Measurements from ENCODE around the gene WAPL.

DNA sequence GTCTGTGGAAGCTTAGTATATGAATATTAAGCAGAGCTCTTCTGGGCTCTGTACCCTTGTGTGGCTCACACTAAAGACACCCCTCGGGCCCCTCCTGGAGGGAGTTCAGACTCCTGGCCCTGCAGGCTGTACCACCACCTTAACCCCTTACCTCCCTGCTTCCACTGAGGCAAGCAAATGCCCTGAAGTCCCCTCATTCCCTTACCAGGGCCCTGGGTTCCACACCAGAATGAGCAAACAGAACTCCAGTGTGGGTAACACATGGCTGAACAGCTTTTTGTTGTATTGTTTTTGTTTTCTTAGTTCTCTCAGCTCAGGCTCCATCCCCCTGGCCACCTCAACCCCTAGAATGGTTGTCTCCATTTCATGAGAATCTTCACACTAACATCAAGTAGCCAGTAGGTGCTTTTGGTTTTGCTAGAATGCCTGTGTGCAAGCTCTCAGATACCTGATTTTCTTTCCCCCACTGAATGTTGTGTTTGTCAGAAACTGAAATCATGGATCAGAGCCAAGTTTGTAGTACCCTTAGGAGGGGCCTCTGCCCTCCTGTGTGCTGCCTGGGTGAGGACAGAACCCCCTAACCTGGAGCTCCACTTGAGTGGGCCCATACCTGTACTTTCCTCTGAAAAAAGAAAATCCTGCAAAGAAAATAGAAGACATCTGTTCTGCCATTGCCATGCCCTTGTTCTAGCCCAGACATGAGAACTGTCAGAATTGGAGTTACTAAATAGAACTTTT is 2.8 kb upstream of the WAPL start:
- TF ChIP-seq, protein P1, sequence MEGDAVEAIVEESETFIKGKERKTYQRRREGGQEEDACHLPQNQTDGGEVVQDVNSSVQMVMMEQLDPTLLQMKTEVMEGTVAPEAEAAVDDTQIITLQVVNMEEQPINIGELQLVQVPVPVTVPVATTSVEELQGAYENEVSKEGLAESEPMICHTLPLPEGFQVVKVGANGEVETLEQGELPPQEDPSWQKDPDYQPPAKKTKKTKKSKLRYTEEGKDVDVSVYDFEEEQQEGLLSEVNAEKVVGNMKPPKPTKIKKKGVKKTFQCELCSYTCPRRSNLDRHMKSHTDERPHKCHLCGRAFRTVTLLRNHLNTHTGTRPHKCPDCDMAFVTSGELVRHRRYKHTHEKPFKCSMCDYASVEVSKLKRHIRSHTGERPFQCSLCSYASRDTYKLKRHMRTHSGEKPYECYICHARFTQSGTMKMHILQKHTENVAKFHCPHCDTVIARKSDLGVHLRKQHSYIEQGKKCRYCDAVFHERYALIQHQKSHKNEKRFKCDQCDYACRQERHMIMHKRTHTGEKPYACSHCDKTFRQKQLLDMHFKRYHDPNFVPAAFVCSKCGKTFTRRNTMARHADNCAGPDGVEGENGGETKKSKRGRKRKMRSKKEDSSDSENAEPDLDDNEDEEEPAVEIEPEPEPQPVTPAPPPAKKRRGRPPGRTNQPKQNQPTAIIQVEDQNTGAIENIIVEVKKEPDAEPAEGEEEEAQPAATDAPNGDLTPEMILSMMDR (IDR thresholded peaks at IDR 0.05), result no peak
- TF ChIP-seq EP300 (IDR thresholded peaks at IDR 0.05), result no peak

All from ovary (tissue), 3 donors.